GM10266 (cell line): ENCODE data around the gene PTTG1IP.
"Not testable (repeated sequence)": the region's sequence is repeated elsewhere in the genome, so short reads cannot be mapped to it uniquely, and the experiment has no call there.

Experiments used
- DNase-seq: peaks from one replicate; pipeline ENCODE4 v3.0.0; 2012; ENCODE audit errors: extremely low spot score
- CTCF ChIP-seq: IDR thresholded peaks from 2 replicates; pipeline ENCODE4 v1.5.1; 2012; ENCODE audit warnings: mild to moderate bottlenecking, low read depth; ENCODE audit not compliant: control insufficient read depth, insufficient read depth; ENCODE audit errors: missing control alignments

PTTG1IP gene

GRCh38 chr21:44918107-44918470 is 44.6 kb upstream of the PTTG1IP start:
- no peak for DNase-seq
- TF ChIP-seq CTCF = no peak

- no peak for TF ChIP-seq CTCF
- no peak for DNase-seq
Measured at GRCh38 chr21:44917446-44918106, 44.1 kb upstream of the PTTG1IP start.

GRCh38 chr21:44916965-44917364 is 43.5 kb upstream of the PTTG1IP start:
- no peak for TF ChIP-seq CTCF
- DNase-seq = no peak

- no peak for TF ChIP-seq CTCF
- DNase-seq = peak; percentile 62
Measured at GRCh38 chr21:44914176-44914874, 40.8 kb upstream of the PTTG1IP start.

GRCh38 chr21:44913425-44914175 is 40.1 kb upstream of the PTTG1IP start:
- TF ChIP-seq CTCF = no peak
- DNase-seq = no peak

GRCh38 chr21:44912506-44913412 is 39.3 kb upstream of the PTTG1IP start:
- DNase-seq = not testable (repeated sequence)

- TF ChIP-seq CTCF = no peak
- DNase-seq = no peak
Measured at GRCh38 chr21:44912158-44912473, 38.6 kb upstream of the PTTG1IP start.
